NCI-H2171 (cell line): ENCODE data around the gene HBS1L.

ENCODE experiments used
- DNase-seq: peaks from one replicate; lab custom pipeline; 2025; lab: John Stamatoyannopoulos, UW

HBS1L gene

GRCh38 chr6:134949927-134950326, 104.7 kb downstream of the HBS1L start, which contains the start of gene ALDH8A1:
Gene ALDH8A1, minus strand, starts transcription at chr6:134950101. Its CDS starts 48 bp downstream, at chr6:134950053.
- no peak for DNase-seq

GRCh38 chr6:134948691-134949090, 105.9 kb downstream of the HBS1L start:
- DNase-seq = no peak

GRCh38 chr6:134948142-134948541, 106.5 kb downstream of the HBS1L start:
- DNase-seq = no peak

- no peak for DNase-seq
Measured at GRCh38 chr6:134945045-134945444, 109.6 kb downstream of the HBS1L start.

- DNase-seq = no peak
Measured at GRCh38 chr6:134943522-134944111, 111.0 kb downstream of the HBS1L start.

- no peak for DNase-seq
Measured at GRCh38 chr6:134938896-134939295, 115.7 kb downstream of the HBS1L start.

GRCh38 chr6:134937426-134937825, 117.2 kb downstream of the HBS1L start:
- no peak for DNase-seq

GRCh38 chr6:134936931-134937330, 117.7 kb downstream of the HBS1L start:
- DNase-seq = no peak

- DNase-seq = no peak
Measured at GRCh38 chr6:134936476-134936875, 118.1 kb downstream of the HBS1L start.

- no peak for DNase-seq
Measured at GRCh38 chr6:134934793-134935485, 119.7 kb downstream of the HBS1L start.

GRCh38 chr6:134932535-134933470, 121.8 kb downstream of the HBS1L start:
- DNase-seq = no peak

GRCh38 chr6:134932098-134932497, 122.5 kb downstream of the HBS1L start:
- DNase-seq = no peak

- no peak for DNase-seq
Measured at GRCh38 chr6:134930463-134930862, 124.2 kb downstream of the HBS1L start.

- no peak for DNase-seq
Measured at GRCh38 chr6:134928151-134928900, 126.3 kb downstream of the HBS1L start.

GRCh38 chr6:134925800-134926199, 128.8 kb downstream of the HBS1L start:
- no peak for DNase-seq

- peak; percentile 90 for DNase-seq
Measured at GRCh38 chr6:134921721-134922261, 132.8 kb downstream of the HBS1L start.

- DNase-seq = no peak
Measured at GRCh38 chr6:134921276-134921675, 133.3 kb downstream of the HBS1L start.

GRCh38 chr6:134920422-134920821, 134.2 kb downstream of the HBS1L start:
- DNase-seq = no peak

GRCh38 chr6:134918418-134918961, 136.1 kb downstream of the HBS1L start:
- no peak for DNase-seq

- DNase-seq = no peak
Measured at GRCh38 chr6:134911547-134911946, 143.1 kb downstream of the HBS1L start.

- DNase-seq = no peak
Measured at GRCh38 chr6:134910593-134910935, 144.1 kb downstream of the HBS1L start.
